Tibial nerve (tissue), 4 donors: ENCODE results near the gene CCNF. TPM values are rescaled to one million over a fixed set of nuclear protein-coding genes. Genes with fewer than 3 reads are reported as not detected.

ENCODE experiments used
- DNase-seq, 2 donors: peaks; one replicate each; pipeline ENCODE4 v3.0.0-alpha.2; 2019; ENCODE audit warnings: low spot score in 2 of 2
- H3K27ac ChIP-seq, 4 donors: fragments of 200-600 bp; sonication (generic) in 3 of 4; one replicate each; pipeline ENCODE4 v1.5.1; 2017 to 2019; ENCODE audit warnings: mild to moderate bottlenecking in 1 of 4
- H3K27me3 ChIP-seq, 2 donors: fragments of 200-600 bp; sonication (generic) in 1 of 2; one replicate each; pipeline versions ENCODE4 v1.5.1 to v1.6.0; 2017 to 2019
- H3K36me3 ChIP-seq, 3 donors: fragments of 200-600 bp; sonication (generic); one replicate each; pipeline ENCODE4 v1.5.1; 2018 to 2019
- H3K4me1 ChIP-seq, 4 donors: fragments of 200-600 bp; sonication (generic) in 3 of 4; one replicate each; pipeline ENCODE4 v1.5.1; 2017 to 2019
- H3K4me3 ChIP-seq, 4 donors: fragments of 200-600 bp; sonication (generic) in 3 of 4; one replicate each; pipeline ENCODE4 v1.5.1; 2017 to 2019; ENCODE audit warnings: mild to moderate bottlenecking in 1 of 4, moderate library complexity in 1 of 4
- H3K9me3 ChIP-seq, 4 donors: fragments of 200-600 bp; sonication (generic) in 3 of 4; one replicate each; pipeline ENCODE4 v1.5.1; 2017 to 2019
- CTCF ChIP-seq, 5 experiments: fragments of 200-600 bp in 3 of 5; fragments of 450-650 bp in 2 of 5; sonication (generic) in 3 of 5; IDR thresholded peaks; one replicate each; pipeline ENCODE4 v1.5.1; 2016 to 2019; ENCODE audit warnings: antibody characterized with exemption in 5 of 5, mild to moderate bottlenecking in 3 of 5, moderate library complexity in 2 of 5
- EP300 ChIP-seq, 2 donors: sonication (generic); formaldehyde crosslinking; IDR thresholded peaks; one replicate each; pipeline ENCODE4 v1.6.1; 2017; ENCODE audit warnings: antibody characterized with exemption in 2 of 2, mild to moderate bottlenecking in 1 of 2
- POLR2A ChIP-seq, 2 donors: fragments of 450-650 bp; IDR thresholded peaks; one replicate each; pipeline ENCODE4 v1.6.1; 2017; ENCODE audit warnings: antibody characterized with exemption in 2 of 2, mild to moderate bottlenecking in 2 of 2, moderate library complexity in 2 of 2
- WGBS, 2 donors: methylation state at CpG; one replicate each; pipeline ENCODE4 v1.1.5; 2018; 5-methylcytosine and 5-hydroxymethylcytosine counted together
- total RNA-seq, 4 donors: library from RNA; depleted of rRNA; stranded (reverse); fragments of >200 nt; gene quantifications; one replicate each; pipeline ENCODE4 v1.1.0, GENCODE V29; 2016

CCNF gene
- total RNA-seq, 4 donors from 2014 or later: 1.6 to 3.0 (median 2.0) TPM

- Histone ChIP-seq H3K36me3 (peaks cover 0 to 33% (median 0%) of the 10 kb centered on the region in 3 donors), H3K4me1 (peaks cover 0 to 24% (median 9%) of the 10 kb centered on the region in 4 donors), H3K27me3 (no peaks in the 10 kb centered on the region), H3K4me3 (no peak overlapping the region), H3K9me3 (no peaks in the 10 kb centered on the region), H3K27ac (no peak overlapping the region)
- TF ChIP-seq CTCF (IDR thresholded peaks at IDR 0.05) (no peak), EP300 (IDR thresholded peaks at IDR 0.05) (no peak), POLR2A (IDR thresholded peaks at IDR 0.05) (no peak)
- no peak for DNase-seq
- WGBS, 2 donors: 53 to 61% methylated on average over 7 of the region's 7 CpGs
Observed at GRCh38 chr16:2457946-2458345, 28.7 kb downstream of the CCNF start.

DNA sequence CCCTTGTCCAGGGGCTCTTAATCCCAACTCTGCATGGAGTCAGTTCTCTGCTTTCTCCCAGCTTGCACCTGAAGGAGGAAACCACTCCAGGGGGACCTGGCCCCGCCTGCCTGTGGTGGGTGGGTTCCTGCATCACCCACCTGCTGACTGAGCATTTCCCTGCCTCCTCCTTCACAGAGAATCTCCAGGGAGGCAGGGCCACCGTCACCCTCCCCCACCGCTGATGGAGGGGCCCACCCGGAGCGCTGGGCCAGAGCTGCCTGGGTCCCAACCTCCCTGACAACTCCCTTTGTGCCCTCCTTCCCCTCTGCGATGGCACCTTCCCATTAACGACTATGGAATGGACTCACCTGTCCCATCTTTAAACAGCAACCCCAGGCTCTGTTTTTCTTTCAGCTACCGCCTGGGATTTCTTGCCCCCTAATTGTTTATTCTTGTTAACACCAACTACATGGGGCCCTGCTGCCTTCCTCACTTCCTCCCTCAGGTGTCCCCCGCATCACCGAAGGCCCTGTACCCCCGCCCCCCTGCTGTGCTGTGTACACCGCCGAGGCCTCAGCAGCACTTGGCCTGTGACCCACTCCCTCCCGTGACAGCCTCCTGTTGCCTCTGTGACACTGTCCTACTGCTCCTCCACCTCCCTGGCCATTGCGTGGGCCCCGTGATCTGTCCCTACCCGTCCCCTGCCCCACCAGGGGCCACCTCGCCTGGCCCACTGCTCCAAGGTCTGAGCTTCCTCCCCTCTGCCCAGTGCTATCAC is 29.8 kb downstream of the CCNF start:
- Histone ChIP-seq H3K27ac (peak overlapping the region in 2 of 4 donors; percentile 31 to 63), H3K4me3 (peak overlapping the region; percentile 32 to 61 (median 47)), H3K27me3 (no peaks in the 10 kb centered on the region), H3K36me3 (peaks cover 0 to 22% (median 0%) of the 10 kb centered on the region in 3 donors), H3K4me1 (peaks cover 0 to 24% (median 9%) of the 10 kb centered on the region in 4 donors), H3K9me3 (no peaks in the 10 kb centered on the region)
- TF ChIP-seq CTCF (IDR thresholded peaks at IDR 0.05): no peak
- TF ChIP-seq POLR2A (IDR thresholded peaks at IDR 0.05): no peak
- no peak for TF ChIP-seq EP300 (IDR thresholded peaks at IDR 0.05)
- no peak for DNase-seq
- WGBS, 2 donors: 23% methylated on average over 18 of the region's 18 CpGs

DNA sequence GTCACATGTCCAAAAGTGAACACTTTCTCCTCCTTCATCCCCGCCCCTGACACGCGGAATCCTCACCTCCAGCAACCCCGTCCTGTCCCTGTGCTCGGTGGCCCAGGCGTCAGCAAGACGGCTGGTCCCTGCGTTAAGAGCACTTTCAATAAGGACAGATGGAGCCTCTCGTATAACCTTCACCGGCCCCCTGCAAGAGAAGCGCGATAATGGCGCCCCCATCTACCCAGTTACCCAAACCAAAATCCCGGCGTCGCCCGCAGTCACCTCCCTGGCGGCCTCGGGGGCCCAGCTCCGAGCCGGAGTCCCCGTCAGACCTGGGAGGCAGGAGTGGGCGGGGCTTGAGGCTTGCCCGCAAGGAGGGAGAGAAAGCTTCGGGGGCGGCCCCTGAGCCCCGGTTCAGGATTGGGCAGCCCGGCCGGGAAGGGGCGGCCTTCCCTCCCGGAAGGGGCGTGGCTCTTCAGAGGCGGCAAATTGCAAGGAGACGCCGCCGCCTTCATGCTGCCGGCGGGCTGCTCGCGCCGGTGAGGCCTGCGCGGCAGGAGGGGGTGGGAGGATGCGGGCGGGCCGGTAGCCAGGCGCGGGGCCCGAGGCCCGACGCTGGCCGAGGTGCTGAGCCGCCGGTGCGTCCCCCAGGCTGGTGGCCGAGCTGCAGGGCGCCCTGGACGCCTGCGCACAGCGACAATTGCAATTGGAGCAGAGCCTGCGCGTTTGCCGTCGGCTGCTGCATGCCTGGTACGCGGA is 30.6 kb downstream of the CCNF start, which contains the start of gene TEDC2:
TSS of gene TEDC2 (plus strand) at position 463 of the 744 bp plus-strand sequence. CDS start at position 499, 36 bp downstream.
- H3K9me3 ChIP-seq: no peaks in the 10 kb centered on the region
- H3K36me3 ChIP-seq: peaks cover 0 to 22% (median 0%) of the 10 kb centered on the region in 3 donors
- peak within 1 kb of the TSS in 2 of 4 donors; percentile 31 to 63 for H3K27ac ChIP-seq
- peak; percentile 93 for DNase-seq
- no peaks in the 10 kb centered on the region for H3K27me3 ChIP-seq
- 0 to 1% methylated on average over 24 to 25 of the region's 66 CpGs for WGBS, 2 donors
- peak within 1 kb of the TSS; percentile 32 to 61 (median 47) for H3K4me3 ChIP-seq
- TF ChIP-seq POLR2A (IDR thresholded peaks at IDR 0.05) (no peak), CTCF (IDR thresholded peaks at IDR 0.05) (no peak)
- H3K4me1 ChIP-seq: peaks cover 0 to 17% (median 9%) of the 10 kb centered on the region in 4 donors

GRCh38 chr16:2460391-2460713 is 31.1 kb downstream of the CCNF start:
- Histone ChIP-seq H3K4me1 (peaks cover 0 to 17% (median 9%) of the 10 kb centered on the region in 4 donors), H3K4me3 (peak overlapping the region; percentile 32 to 61 (median 47)), H3K27ac (no peak overlapping the region), H3K36me3 (peaks cover 0 to 20% (median 0%) of the 10 kb centered on the region in 3 donors), H3K9me3 (no peaks in the 10 kb centered on the region), H3K27me3 (no peaks in the 10 kb centered on the region)
- no peak for TF ChIP-seq EP300 (IDR thresholded peaks at IDR 0.05)
- TF ChIP-seq POLR2A (IDR thresholded peaks at IDR 0.05): no peak
- no peak for TF ChIP-seq CTCF (IDR thresholded peaks at IDR 0.05)
- no peak for DNase-seq
- WGBS, 2 donors: 3 to 5% methylated on average over 10 to 19 of the region's 20 CpGs

- no peak for DNase-seq
- H3K4me3 ChIP-seq: no peak overlapping the region
- H3K4me1 ChIP-seq: peaks cover 0 to 17% (median 9%) of the 10 kb centered on the region in 4 donors
Observed at GRCh38 chr16:2460916-2461315, 31.7 kb downstream of the CCNF start.

More at GRCh38 chr16:2460916-2461315, 31.7 kb downstream of the CCNF start:
- no peaks in the 10 kb centered on the region for H3K9me3 ChIP-seq
- H3K27ac ChIP-seq: no peak overlapping the region
- no peak for TF ChIP-seq POLR2A (IDR thresholded peaks at IDR 0.05)
- no peak for TF ChIP-seq EP300 (IDR thresholded peaks at IDR 0.05)
- TF ChIP-seq CTCF (IDR thresholded peaks at IDR 0.05): no peak
- H3K36me3 ChIP-seq: peaks cover 0 to 15% (median 0%) of the 10 kb centered on the region in 3 donors
- 70 to 78% methylated on average over 10 to 13 of the region's 13 CpGs for WGBS, 2 donors
- no peaks in the 10 kb centered on the region for H3K27me3 ChIP-seq
